ENCODE results near the gene SLC7A9. TPM values are rescaled to one million over a fixed set of nuclear protein-coding genes. Genes with fewer than 3 reads are reported as not detected.

The SLC7A9 gene
- polyA plus RNA-seq, 1 donor from 2014 or later, result 2.5 TPM

DNA sequence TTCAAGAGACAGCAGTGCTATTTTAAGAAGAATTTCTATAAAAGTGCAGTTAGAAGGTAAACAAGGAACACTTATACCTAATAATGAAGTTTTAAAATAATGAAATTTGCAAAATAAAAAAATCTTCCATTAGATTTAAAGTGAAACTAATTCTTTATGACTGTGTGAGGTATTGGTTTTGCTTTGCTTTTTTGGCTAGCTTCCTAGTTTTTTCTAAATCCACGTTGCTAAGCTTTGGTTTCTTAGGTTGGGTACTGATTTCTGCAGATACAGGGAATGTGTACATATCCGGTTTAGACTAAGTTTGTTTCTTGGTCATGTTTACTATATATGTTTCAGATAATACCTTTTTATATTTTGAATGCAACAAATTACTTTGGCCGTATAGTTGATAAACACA is 59.8 kb downstream of the SLC7A9 start:
- no peak overlapping the region for H2AFZ ChIP-seq (ENCODE audit: low read depth, low read length)
- H3F3A ChIP-seq (ENCODE audit: insufficient read depth, low read length, poor library complexity, severe bottlenecking), result no peaks in the 10 kb centered on the region
- TF ChIP-seq SMC3 (conservative IDR thresholded peaks at IDR 0.05; ENCODE audit: poor library complexity), result no peak
- H3K9ac ChIP-seq (ENCODE audit: low read length), result no peak overlapping the region
- no peaks in the 10 kb centered on the region for H4K20me1 ChIP-seq (ENCODE audit: insufficient read depth)
- H3K27ac ChIP-seq (ENCODE audit: low read length), result no peak overlapping the region
- H3K9me3 ChIP-seq (ENCODE audit: low read length), result no peaks in the 10 kb centered on the region
- H3K4me3 ChIP-seq (ENCODE audit: low read length), result no peak overlapping the region
- no peaks in the 10 kb centered on the region for H3K79me2 ChIP-seq (replicated peaks; ENCODE audit: insufficient read depth, low read length)
- H3K9me2 ChIP-seq (ENCODE audit: insufficient read depth, low read length), result no peaks in the 10 kb centered on the region
- no peaks in the 10 kb centered on the region for H3K36me3 ChIP-seq (ENCODE audit: insufficient read depth, low read length)
- no peaks in the 10 kb centered on the region for H3K27me3 ChIP-seq (ENCODE audit: insufficient read depth, low read depth, low read length)
- no peak overlapping the region for H3K4me2 ChIP-seq (ENCODE audit: low read length)

DNA sequence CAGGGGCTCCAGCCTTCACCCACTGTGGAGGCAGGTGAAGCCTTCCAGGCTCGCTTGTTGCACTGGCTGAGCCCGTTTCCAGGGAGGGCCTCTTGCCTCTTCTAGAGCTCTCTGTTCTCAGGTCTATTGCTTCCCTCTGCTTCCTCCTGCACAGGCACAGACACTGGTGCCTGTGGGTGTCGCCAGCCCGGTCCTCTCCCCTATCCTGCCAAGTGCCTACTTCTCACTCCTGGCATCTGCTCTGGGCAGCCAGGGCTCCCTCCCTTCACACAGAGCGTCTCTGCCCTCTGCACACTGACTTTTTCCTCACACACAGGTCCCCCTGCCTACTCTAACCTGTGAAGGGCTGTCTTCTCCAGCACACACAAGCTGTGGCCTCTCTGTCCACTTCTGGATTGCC is 60.3 kb downstream of the SLC7A9 start:
- H4K20me1 ChIP-seq (ENCODE audit: insufficient read depth), result no peaks in the 10 kb centered on the region
- TF ChIP-seq, protein P1, sequence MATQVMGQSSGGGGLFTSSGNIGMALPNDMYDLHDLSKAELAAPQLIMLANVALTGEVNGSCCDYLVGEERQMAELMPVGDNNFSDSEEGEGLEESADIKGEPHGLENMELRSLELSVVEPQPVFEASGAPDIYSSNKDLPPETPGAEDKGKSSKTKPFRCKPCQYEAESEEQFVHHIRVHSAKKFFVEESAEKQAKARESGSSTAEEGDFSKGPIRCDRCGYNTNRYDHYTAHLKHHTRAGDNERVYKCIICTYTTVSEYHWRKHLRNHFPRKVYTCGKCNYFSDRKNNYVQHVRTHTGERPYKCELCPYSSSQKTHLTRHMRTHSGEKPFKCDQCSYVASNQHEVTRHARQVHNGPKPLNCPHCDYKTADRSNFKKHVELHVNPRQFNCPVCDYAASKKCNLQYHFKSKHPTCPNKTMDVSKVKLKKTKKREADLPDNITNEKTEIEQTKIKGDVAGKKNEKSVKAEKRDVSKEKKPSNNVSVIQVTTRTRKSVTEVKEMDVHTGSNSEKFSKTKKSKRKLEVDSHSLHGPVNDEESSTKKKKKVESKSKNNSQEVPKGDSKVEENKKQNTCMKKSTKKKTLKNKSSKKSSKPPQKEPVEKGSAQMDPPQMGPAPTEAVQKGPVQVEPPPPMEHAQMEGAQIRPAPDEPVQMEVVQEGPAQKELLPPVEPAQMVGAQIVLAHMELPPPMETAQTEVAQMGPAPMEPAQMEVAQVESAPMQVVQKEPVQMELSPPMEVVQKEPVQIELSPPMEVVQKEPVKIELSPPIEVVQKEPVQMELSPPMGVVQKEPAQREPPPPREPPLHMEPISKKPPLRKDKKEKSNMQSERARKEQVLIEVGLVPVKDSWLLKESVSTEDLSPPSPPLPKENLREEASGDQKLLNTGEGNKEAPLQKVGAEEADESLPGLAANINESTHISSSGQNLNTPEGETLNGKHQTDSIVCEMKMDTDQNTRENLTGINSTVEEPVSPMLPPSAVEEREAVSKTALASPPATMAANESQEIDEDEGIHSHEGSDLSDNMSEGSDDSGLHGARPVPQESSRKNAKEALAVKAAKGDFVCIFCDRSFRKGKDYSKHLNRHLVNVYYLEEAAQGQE (IDR thresholded peaks at IDR 0.05; ENCODE audit: borderline replicate concordance), result no peak
- TF ChIP-seq TAF1 (IDR thresholded peaks at IDR 0.05; ENCODE audit: low read depth), result no peak
- no peaks in the 10 kb centered on the region for H3K36me3 ChIP-seq (ENCODE audit: insufficient read depth, low read length)
- no peak overlapping the region for H3K9ac ChIP-seq (ENCODE audit: low read length)
- no peaks in the 10 kb centered on the region for H3K27me3 ChIP-seq (ENCODE audit: insufficient read depth, low read depth, low read length)
- H3K9me2 ChIP-seq (ENCODE audit: insufficient read depth, low read length), result no peaks in the 10 kb centered on the region
- H3K4me3 ChIP-seq (ENCODE audit: low read length), result no peak overlapping the region
- no peaks in the 10 kb centered on the region for H3K9me3 ChIP-seq (ENCODE audit: low read length)
- no peak overlapping the region for H3K27ac ChIP-seq (ENCODE audit: low read length)
- no peaks in the 10 kb centered on the region for H3K79me2 ChIP-seq (replicated peaks; ENCODE audit: insufficient read depth, low read length)
- H3F3A ChIP-seq (ENCODE audit: insufficient read depth, low read length, poor library complexity, severe bottlenecking), result no peaks in the 10 kb centered on the region
- H2AFZ ChIP-seq (ENCODE audit: low read depth, low read length), result no peak overlapping the region
- no peak overlapping the region for H3K4me2 ChIP-seq (ENCODE audit: low read length)

DNA sequence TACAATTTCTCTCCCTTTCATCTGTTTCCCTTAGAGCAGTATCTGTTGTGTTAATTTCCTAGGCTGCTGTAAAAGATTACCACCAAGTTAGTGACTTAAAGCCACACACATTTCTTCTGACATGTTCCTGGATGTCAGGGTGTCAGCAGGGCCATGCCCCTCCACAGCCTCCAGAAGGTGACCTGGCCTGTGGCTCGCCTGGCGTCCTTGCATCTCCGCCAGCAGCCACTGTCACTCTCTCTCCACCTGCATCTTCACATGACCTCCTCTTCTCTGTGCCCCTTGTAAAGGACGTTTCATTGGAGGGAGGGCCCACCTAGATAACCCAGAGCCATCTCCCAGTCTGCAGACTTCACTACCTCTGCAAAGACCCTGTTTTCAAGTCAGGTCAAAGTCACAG is 61.3 kb downstream of the SLC7A9 start:
- no peak overlapping the region for H3K27ac ChIP-seq (ENCODE audit: low read length)
- no peaks in the 10 kb centered on the region for H3K27me3 ChIP-seq (ENCODE audit: insufficient read depth, low read depth, low read length)
- no peaks in the 10 kb centered on the region for H3K36me3 ChIP-seq (ENCODE audit: insufficient read depth, low read length)
- H3K9me3 ChIP-seq (ENCODE audit: low read length), result no peaks in the 10 kb centered on the region
- no peaks in the 10 kb centered on the region for H3K79me2 ChIP-seq (replicated peaks; ENCODE audit: insufficient read depth, low read length)
- TF ChIP-seq MXI1 (conservative IDR thresholded peaks at IDR 0.05; ENCODE audit: poor library complexity, severe bottlenecking) (no peak), RAD21 (conservative IDR thresholded peaks at IDR 0.05) (no peak), SMC3 (conservative IDR thresholded peaks at IDR 0.05; ENCODE audit: poor library complexity) (no peak), EZH2 (IDR thresholded peaks at IDR 0.05; ENCODE audit: borderline replicate concordance, insufficient read depth, low read length, poor library complexity, severe bottlenecking) (no peak), TAF1 (IDR thresholded peaks at IDR 0.05; ENCODE audit: low read depth) (no peak), POLR2AphosphoS5 (IDR thresholded peaks at IDR 0.05) (no peak)
- TF ChIP-seq, protein P1 (IDR thresholded peaks at IDR 0.05; ENCODE audit: borderline replicate concordance), result no peak
- no peaks in the 10 kb centered on the region for H3F3A ChIP-seq (ENCODE audit: insufficient read depth, low read length, poor library complexity, severe bottlenecking)
- H3K9me2 ChIP-seq (ENCODE audit: insufficient read depth, low read length), result no peaks in the 10 kb centered on the region
- H3K9ac ChIP-seq (ENCODE audit: low read length), result no peak overlapping the region
- no peak overlapping the region for H2AFZ ChIP-seq (ENCODE audit: low read depth, low read length)
- H3K4me3 ChIP-seq (ENCODE audit: low read length), result no peak overlapping the region
- no peak overlapping the region for H3K4me2 ChIP-seq (ENCODE audit: low read length)
- H4K20me1 ChIP-seq (ENCODE audit: insufficient read depth), result no peaks in the 10 kb centered on the region

All from neural cell (in vitro differentiated cells).